ENCODE measurements around the gene SLC15A4.
A peak's percentile ranks its signal among the peaks of the same experiment; 100 is the strongest.

The SLC15A4 gene

DNA sequence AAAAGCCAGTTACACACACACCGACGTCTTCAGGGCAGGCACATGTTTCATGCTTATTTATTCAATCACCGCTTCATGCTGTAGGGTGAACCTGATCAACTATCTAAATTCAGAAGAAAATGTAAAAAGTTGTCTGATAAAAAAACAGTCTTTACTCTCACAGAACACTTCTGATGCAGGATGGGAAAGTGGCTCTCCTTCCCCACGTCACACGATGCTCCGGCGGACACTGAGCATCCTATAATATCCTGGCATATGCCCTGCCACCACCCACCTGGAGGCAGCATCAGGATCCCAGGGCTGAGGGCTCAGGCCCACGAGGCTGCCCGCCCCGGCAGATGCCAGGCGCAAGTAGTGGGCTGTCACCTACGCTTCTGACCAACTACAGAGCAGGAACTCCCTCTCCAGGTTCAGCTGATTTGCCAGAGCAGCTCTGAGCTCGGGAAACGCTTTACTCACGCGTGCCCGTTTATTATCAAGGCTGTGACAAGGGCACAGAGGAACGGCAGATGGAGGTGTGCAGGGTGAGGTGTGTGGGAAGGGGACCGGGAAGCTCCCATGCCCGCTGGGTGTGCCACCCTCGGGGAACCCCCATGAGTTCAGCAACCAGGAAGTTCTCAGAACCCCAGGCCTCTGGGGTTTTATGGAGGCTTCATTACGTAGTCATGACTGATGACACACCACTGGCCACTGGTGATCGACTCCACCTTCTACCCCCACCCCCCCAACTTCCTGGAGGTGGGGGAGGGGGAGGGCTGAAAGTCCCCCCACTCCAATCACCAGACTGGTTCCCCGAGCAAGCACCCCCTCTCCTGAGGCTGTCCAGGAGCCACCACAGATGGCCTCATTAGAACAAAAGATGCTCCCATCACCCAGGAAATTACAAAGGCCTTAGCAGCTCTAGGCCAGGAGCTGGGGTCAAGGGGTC, 32.1 kb downstream of the SLC15A4 start:
- DNase-seq = no peak

DNA sequence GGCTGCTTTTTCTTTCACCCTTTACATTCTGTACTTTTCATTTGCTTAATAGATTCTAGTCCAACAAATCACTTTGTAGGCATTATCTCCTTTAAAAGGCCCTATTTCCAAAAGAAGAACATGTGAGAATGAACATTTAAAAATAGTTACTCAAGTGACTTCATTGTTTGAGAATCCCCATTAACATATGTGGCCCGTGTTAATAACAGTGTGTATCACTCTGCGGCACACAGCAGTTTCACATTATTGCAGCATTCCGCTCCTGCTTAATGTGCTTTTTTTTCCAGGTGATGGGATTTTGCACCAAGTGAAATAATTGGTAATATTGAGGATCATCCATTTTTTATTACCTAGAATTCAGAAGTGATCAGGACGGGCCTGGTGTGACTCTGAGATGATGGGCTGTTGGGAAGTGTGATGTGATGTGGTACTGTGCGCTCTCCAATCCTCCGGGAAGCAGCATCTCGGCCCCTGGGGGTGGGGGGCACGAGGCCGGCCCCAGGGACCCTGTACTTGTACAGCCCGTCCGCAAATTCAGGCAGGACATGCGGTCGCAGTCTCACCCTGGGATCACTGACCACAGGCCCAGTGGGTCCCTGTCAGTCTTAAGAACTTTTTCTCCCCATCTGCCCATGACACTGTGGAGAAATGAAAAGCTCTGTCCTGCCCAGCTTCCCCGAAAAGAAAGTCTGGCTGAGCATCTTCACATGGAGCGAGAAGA, 32.9 kb downstream of the SLC15A4 start:
- DNase-seq = no peak

DNA sequence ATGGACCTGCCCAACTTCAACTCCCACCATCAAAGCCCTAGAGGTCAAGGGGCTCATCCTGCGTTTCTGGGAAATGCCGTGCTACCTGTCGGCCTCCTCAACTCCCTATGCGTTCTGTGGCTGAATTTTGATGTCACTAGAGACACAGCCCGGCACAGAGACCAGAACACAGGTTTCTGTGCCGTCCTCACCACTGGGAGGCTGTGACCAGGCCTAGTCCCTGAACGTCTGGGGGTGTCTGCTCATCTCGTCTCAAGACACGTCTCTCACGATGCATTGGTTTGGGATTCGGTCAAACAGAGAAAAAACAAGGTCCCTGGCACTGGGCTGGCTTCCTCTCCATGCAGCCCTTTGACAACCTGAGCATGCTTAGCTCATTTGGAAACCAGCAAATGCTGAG, 33.5 kb downstream of the SLC15A4 start:
- no peak for DNase-seq

DNA sequence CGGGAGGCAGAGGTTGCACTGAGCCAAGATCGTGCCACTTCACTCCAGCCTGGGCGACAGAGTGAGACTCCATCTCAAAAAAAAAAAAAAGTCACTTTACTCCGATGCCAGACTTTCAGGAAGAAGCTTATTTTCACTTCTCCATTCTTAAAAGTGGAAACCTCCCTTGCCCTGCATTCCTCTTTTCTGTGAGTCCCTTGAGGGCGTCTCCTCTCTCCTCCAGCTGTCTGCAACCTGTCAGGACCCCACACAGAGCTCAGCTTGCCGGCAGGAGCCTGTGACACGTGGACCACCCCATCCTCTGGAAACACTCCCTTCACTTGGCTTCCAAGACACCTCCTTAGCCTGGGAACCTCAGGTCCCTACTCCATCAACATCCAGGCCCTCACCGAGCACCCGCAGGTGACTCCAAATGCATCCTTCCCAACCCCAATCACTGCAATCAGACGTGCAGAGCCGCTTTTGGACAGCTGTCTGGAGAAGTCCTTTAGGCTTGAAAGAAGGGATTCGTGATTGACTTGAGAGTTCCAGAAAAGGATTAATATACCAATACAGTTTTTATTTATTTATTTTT, 34.3 kb downstream of the SLC15A4 start:
- no peak for DNase-seq

DNA sequence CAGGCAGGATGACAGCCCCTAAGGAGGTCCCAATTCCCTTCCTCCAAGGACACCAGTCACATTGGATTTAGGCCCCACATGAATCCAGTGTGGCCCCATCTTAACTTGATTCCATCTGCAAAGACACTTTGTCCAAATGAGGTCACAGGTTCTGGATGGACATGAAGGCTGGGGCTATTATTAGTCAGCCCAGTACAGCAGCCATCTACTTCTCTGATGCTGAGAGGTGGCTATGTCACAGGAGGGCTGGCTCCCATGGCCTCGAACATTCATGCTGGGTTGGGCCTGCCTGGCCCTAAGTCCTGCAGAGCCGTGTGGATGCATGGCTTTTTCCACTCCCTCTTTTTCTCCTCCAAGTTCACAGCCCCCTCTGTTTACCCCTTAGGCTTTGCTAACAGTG, 35.9 kb downstream of the SLC15A4 start:
- DNase-seq = no peak

DNA sequence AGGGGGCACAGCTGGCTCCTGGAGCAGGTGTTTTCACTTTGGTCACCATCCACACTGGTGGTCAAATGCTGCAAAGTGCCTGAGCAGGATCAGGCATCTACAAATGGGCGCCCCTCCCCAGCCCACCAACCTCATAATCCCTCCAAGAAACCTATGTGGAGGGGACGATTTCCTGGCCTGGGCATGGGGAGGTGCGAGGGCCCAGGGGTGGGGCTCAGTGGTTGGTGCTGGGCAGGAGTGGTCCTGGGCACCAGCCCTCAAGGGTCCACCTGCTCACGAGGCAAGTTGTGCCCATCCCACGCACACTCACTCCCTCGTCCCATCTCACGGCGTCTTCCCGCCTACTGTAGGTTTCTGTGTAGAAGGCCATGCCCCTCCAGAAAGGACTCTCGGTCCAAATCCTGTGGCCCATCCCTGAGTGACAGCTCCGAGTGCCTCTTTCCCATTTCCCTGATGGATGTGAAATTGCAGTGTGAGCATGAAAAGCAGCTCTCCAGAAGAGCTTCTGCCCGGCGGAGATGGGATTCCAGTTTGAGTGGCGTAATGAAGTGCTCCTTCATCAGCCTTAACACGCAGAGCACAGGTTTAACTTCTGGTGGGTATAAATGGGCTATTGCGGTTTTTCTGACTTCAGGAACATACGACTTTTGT, 36.9 kb downstream of the SLC15A4 start:
- DNase-seq = no peak

DNA sequence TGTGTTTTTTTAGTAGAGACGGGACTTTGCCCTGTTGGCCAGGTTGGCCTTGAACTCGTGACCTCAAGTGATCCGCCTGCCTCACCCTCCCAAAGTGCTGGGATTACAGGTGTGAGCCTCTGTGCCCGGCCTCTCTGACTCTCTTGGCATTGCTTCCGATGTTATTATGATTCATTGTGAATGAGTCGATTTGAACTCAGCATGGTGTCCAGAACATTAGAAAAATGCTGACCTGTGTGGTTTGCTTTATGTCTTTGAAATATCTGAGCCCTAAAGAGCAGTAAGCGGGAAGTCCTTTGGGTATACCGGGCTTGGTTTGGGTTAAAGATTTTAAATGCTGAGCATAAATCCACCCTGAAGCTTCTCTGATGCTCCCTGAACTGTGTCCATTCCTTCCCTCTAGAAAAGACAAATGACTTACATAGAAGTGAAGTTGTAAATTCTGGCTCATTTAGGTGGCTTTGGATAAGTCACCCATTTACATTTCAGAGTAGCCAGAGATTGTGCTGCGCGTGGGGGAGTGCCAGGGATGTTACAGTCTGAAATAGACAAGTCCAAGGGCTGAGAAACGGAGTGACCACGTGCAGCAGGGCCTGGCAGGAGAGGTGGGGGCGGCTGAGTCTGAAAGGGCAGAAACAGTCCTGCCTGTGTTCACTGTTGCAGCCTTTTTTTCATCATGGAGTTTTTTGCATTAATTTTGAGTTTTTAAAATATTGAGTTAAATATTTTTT, 39.6 kb downstream of the SLC15A4 start:
- DNase-seq = no peak

DNA sequence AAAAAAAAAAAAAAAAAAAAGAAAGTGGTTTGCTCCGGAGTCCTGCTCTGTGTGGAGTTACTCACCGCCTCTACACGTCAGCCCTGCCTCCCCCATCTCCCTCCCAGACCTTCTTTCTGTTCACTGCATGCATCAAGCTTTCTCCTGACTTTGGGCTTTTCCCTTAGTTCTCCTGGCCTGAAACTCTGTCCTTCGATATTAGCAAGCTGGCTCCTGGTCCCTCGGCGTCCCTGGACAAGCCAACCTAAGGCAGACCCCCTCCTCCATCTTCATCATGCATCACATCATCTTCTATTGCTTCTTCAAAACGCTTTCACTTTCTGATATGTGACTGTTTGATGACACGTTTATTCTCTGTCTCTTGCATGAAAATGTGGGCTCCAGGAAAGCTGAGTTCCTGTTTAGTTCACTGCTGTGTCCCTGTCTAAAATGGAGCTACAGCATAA, 40.6 kb downstream of the SLC15A4 start:
- no peak for DNase-seq

DNA sequence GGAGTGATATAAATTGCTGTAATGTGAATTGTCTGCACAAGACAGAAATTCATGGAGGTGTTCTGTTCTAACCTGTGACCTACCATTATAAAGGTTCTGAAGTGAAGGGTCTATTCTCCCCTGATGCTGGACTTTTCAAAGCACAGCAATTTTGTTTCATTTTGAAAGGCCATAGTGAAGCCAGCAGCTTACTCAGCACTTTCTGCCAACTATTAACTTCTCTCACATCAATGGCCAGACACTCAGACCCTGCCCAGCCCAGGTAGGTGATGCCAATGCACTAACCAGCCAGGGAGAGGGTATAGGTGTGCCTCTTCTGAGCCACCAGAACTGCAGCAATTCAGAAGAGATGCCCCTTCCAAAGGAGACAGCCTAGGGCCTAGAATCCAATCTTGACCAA, 43.9 kb downstream of the SLC15A4 start:
- no peak for DNase-seq

DNA sequence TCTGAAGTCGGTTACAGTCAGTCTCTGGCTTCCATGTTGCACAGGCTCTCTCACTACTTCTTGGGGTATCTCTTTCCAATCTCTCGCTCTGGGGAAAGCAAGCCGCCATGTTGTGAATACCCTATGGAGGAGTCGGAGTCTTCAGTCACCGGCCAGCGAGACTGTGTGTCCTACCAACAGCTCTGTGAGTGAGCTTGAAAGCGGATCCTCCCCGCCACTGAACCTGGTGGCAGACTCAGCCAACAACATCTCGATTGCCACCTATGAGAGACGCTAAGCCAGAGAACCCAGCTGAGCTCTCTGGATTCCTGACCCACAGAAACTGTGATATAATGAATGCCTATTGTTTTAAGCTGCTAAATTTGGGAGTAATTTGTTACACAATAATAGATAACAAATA, 51.5 kb downstream of the SLC15A4 start:
- no peak for DNase-seq

DNA sequence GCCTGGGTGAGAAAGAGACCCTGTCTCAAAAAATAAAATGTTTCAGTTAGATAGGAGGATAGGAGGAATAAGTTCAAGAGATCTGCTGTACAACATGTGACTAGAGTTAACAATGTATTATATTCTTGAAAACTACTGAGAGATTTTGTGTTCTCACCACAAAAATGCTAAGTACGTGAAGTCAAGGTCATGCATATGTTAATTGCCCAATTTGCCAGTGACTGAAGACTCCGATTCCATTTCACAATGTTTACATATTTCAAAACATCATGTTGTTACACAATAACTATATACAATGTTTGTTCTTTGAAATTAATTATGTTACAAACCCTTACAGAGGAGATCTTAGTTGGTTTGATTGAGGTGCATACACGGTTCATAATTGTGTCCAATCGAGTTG, 52.1 kb downstream of the SLC15A4 start:
- DNase-seq = no peak

DNA sequence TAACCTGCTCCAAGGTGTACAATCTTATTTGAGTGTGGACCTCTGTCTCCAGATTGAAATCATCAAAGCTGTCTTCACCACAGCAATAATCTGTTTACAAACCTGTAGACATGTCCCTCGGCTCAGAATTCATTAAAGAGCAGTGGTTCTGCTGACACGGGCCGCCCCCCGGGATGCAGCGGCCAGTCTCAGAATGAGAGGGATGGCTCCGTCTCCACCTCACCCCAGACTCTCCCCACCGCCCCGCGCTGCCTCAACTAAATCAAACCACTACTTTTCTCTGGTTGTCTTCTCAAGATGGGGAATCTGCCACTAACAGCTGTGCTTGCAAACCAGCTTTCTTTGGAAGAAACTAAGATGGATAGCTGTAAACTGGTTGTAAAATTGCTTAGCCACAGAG, 56.2 kb downstream of the SLC15A4 start:
- no peak for DNase-seq

DNA sequence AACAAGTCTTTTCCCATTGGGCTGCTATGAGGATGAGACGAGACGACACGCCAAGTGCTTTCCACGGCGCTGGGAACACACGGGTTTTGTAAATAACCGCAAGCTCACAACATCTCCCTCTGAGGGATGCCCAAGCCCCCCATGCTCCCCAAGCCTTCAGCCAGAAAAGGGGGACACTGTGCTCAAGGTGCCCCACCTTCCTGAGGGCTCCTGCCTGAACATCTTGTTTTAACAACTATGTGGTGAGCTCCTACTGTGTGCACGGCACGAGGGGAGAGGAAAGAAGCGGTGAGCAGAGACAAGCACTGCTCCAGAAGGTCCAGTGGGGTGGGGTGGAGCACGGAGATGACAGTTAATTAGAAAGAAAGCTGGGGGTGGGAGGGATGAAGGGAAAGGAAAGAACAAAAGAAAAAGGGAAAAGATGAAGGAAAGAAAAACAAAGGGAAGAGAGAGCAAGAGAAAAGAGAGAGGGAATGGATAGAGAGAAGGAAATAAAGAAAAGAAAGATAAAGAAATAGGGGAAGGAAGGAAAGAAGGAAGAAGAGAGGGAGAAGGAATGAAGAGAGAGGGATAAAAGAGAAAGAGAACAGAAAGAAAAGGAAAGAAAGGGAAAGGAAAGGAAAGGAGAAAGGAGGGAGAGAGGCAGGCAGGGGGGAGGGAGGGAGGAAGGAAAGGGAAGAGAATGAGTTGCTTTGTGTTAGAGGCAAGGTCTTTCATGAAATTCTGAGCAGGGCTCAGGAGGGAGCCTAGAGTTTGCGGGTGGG, 56.8 kb downstream of the SLC15A4 start:
- DNase-seq = no peak

DNA sequence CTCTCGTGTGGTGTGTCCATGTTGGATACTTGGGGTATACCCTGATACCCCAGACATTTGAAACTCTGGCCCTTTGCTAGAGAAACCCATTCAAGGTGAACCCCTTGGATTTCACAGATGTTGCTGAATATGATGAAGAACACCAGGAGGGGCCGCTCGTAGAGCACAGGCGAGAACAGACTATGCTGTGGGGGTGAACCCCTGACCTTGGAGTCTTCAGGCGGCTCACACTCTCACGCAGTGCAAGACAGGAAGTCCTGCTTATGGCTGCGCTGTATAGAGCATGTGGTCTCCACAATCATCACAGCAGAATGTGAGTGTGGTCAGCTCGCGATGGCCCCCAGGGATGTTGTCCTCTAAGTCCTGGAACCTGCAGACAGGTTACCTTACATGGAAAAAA, 60.4 kb downstream of the SLC15A4 start:
- DNase-seq = no peak

DNA sequence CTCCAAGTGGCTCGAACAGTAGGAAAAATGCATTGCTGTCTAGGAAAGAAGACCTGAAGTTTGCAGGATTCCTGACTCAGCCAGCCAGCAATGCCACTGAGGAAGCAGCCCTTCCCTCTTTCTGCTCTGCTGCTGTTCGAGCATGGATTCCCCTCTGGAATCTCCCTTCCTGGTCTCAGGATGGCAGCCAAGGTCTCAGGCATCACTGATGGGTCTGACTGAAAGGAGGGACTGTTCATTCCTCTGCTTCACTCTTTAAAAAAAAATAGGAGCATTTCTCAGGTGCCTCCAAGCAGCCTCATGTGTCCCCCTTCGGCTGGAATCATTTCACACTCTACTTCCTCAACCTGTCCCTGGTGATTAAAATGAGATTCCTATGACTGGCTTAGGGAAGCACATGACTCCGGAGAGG, 62.4 kb downstream of the SLC15A4 start:
- DNase-seq = no peak

DNA sequence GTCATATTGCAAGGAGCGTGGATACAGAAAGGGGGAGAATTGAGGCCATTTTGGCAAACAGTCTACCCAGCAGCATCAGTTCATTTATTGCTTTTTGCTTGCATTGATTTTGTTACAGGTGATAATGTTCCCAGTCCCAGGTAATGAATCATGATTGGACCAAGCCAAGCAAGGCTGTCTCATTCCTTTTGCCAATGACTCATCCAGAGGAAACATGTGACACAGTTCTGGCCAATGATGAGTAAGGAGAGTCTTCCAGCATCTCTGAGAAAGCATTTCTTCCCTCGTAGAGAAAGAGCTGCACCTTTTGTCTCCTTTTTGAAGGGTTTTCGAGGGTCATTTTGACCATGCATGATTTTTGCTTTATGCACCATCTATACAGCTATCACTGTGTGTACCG, 68.2 kb downstream of the SLC15A4 start:
- no peak for DNase-seq

DNA sequence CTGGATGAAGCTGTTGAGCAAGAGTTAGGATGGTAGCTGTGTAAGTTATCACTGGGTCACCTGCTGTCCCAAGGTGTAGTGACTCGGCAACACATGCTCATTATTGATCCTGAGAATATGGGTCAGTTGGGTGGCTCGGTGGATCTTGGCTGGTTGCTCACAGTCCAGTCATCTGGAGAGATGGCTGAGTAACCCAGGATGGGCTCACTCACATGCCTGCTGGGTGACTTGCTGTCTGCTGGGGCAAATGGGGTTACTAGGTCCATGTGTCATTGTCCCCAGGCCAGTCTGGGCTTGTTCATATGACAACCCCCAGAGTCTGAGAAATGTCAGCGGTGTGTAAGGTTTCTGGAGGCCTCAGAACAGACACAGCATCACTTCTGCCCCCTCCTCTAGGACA, 69.5 kb downstream of the SLC15A4 start:
- DNase-seq = no peak

DNA sequence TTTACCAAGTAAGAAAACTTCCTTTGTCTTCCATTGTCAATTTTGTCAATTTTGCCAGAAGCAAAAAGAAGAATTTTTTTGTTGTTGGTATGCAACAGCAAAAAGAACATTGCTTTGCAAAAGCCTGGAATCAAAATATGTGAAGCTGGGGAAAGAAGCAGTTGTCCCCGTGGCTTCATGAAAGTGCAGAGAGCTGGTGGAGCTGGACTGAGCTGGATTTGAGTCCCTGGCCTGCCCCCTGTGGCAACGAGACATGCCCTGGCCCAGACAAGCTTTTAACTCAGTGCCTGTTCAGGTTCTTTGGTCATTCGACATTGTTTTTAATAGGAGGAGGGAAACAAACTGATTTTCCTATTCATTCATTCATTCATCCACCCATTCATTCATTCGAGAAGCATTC, 70.3 kb downstream of the SLC15A4 start:
- DNase-seq = no peak

DNA sequence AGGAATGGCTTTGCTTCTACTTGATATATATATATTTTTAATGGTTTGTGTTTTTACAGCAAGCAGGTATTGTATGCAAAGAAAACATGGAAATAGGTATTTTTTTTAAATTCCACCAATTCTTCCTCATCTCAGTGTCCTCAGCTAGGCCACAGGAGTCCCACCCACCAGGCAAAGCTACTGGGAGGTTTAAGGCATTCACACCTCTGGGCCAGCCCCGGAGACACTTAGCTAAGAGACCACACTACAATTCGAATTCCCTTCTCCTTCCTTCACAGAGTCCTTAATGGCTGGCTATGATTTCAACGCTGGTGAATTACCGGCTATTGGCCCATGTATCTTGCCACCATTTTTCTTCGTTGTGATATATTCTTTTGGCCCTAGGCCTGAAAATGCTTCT, 71.4 kb downstream of the SLC15A4 start:
- no peak for DNase-seq

DNA sequence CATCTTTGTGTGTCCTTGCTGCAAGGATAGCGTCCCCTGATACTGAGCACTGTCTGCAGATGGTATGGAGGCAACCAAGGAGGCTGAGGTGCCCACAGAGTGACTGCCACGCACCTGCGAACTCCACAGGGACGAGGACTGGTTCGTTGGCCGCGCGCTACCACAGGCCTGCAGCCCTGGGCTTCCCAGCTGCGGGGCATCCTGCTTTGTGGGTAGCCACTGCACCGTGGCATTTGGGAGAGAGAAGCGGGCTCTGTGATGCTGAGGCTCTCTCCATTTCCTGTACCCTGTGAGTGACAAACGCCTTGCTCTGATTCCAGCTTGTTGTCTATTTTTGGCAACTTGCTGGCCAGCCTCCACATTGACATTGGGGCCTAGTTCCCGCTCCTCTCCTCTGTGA, 76.3 kb downstream of the SLC15A4 start:
- no peak for DNase-seq

DNA sequence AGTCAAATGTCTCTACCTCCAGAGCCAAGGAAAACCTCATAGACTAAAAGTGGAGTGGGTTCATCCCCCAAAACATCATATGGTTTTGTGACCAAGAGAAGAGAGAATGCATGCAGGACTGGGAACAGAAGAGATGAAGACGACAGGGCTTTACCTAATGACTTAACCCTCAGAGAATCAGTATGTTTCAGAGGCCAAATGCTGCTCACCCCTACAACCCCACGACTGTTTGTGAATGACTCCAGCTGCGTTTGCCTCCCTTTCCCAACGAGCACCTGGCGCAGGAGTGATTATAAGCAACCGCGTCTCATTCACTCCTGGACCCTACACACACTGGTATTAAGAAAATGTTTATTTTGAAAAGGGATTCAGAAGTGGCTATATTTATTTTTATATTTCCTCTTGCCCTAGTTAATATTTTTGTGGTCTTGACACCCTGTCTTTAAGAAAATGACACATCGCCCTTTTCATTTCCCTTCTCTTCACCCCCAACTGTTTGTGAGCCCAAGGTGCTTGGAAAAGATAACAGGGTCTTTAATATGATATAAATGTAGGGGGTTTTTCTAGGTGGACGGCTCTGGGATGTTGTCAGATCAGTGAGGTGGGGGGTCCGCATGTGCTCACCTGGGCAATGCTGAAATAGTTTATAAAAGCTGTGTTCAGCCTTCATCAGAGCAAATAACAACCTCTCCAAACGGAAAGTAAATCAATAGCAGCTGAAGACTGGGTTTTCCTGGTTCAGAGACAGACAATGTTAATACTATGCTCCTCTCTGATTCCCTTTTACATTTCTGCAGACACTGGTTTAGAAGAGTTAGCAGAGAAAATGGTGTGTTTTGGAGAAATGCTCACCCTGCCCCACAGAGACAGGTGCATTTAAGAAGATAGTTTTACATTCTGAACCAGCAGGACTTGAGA, 77.7 kb downstream of the SLC15A4 start:
- DNase-seq = peak; percentile 14
